Umbilical cord (tissue), 2 donors: Measurements from ENCODE around the gene DHX29. TPM values are rescaled to one million over a fixed set of nuclear protein-coding genes. Genes with fewer than 3 reads are reported as not detected.

ENCODE experiments used
- DNase-seq: peaks from one replicate; pipeline ENCODE4 v3.0.0-alpha.2; 2015; ENCODE audit warnings: low spot score
- total RNA-seq: library from RNA; depleted of rRNA; stranded (reverse); fragments of >200 nt; gene quantifications from one replicate; pipeline ENCODE4 v1.2.3, GENCODE V29; 2014; ENCODE audit warnings: low replicate concordance; ENCODE audit not compliant: insufficient read depth

DHX29 gene
- total RNA-seq, 1 donor from 2014 or later: 29.4 TPM

DNA sequence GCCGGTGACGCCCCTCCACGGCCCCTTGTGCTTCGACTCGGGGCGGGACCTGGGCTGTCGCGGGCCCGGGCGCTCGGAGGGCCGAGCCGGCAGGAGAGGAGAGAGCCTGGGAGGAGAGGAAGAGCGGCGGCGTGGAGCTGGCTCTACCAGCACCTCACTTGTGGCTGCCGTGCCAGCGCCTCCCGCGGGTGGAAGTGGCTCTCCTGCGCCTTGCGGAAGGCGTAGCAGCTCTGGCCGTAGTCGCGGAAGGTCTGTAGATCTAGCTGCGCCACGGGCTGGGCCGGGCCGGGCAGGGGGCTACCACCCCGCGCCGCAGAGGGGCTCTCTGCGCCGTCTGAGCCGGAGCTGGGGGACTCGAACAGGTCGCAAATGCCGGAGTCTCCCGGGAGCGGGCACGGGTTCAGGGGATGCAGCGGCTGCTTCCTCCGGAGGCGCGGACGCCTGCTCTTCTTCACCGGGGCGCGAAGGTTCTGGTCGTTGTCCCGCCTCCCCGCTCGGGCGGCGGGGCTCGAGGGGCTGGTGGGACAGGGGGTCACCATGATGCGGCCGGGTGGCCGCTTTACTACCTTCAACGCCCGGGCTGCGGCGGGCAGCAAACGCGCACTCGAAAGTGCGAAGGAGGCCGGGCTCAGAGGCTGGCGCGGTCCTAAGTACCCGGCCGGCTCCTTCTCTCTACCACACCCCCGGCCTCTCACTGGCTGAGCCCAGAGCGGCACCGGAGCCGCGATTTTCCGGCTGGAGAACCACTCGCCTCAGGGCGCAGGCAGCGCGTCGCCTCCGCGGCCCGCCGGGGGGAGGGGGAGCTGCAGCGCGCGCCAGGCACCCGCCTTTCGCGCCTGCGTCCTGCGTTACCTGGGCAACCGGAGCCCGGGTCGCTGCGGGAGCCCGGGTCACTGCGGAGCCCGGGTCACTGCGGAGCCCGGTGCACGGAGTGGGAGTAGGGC, 74.2 kb downstream of the DHX29 start, which contains the start of gene CCNO:
Gene CCNO, minus strand, starts transcription at position 624 of the 944 bp plus-strand sequence. Its CDS starts 85 bp downstream, at position 539.
- DNase-seq: peak; percentile 72

DNA sequence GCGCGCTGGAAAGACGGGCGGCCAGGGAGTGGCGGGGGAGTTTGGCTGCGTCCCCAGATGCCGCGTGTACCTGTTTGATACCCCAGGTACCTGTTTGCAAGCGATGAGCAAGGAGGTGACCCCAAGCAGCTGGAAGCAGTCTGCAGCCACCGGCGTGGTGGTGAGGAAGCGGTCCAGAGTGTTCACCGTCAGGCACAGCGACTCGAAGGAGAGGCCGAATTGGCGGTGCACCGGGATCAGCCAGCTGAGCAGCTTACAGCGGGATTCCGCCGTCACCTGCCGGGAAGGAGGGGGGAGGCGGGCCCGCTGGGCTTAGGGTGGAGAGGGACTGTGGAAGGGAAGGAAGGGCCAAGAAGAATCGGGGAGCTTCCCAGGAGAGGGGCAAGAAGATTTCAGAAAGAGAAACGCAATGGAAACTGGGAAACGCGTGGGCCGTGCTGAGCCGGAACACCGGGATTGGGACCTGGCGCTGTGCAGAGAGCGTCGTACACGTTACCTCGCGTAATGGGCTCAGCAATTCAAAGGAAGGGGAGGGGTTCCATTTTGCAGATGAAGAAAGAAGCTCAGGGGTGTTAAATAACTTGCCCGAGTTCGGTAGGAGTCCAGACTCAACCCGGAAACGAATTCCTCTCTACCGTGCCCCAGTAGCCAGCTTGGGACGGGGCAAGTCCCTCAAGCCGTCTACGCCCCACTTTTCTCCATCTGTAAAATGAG, 75.1 kb downstream of the DHX29 start:
- no peak for DNase-seq

DNA sequence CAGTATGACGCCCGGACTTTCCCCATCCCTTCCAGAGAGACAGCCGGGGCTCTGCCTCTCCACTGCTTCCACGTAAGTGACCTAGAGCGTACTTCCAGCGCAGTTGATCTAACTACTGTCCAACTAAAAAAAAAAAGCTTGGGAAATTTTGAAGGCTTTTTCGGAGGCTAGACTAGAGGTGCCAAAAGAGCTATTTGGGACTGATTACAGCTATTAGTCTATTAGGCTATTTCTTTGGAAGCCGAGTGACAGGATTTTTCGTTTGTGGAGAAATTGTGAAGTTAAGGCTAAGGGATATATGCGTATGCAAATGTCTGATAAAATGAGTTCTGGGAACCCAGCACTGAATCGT, 75.6 kb downstream of the DHX29 start:
- peak; percentile 31 for DNase-seq

DNA sequence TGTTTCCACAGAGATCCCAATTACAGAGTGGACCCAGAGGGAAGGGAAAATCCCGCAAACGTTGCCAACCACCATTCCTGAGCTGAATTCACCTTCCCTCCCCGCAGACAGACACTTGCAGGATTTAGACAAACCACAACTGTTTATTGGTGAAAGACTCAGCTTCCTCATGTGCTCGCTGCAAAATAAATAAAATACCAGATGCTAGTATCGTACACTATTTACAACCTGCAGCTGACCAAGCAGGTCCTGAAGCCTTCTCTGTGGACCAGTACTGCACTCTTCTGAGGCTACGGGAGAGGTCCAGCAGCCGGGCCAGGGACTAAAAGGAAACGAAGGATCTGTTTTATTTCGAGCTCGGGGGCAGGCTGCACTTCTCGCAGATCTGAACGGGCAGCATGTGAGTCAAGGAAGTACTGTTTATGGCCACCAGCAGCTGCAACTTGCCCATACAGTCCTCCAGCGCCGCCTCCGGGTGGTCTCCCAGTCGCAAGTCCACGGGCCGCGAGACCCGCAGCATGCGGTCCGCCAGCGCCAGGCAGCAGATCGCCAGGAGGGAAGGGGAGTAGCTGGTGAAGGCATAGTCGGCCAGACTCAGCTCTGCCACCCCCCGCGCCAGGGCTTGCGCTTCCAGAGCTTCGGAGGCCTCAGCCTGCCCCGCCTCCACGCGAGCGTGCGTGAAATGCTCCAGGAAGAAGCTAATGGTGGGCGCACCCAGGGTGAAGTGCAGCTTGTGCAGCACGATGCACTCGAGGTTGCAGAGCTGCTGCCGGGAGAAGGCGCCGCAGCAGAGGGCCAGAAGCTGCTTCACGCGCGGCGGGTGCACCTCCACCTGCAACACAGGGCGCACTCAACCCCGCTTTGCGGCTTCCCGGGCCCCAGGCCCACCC, 76.2 kb downstream of the DHX29 start:
- DNase-seq: peak; percentile 14

DNA sequence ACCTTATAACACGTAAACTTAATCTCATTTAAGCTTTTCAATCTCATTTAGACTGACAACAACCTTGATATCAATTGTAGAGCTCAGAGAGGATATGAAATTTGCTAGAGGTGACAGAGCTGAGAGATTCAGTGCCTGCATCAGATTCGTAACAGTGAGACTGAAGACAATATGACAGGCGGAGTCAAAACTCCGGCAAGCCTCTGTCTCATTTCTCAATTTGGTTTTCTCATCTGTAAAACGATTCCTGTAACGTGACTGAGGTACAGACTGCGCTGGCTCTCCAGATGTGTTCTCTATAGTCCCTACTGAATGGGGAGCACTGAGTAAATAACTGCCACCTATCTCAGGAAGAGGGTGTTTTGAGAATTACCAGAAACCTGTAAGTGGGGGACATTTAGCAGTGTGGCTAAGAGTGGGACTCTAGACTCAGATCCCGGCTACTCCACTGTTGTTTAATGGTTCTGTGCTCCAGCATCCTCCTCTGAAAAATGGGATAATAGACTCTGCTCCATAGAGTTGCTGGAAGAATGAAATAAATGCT, 77.3 kb downstream of the DHX29 start:
- no peak for DNase-seq

DNA sequence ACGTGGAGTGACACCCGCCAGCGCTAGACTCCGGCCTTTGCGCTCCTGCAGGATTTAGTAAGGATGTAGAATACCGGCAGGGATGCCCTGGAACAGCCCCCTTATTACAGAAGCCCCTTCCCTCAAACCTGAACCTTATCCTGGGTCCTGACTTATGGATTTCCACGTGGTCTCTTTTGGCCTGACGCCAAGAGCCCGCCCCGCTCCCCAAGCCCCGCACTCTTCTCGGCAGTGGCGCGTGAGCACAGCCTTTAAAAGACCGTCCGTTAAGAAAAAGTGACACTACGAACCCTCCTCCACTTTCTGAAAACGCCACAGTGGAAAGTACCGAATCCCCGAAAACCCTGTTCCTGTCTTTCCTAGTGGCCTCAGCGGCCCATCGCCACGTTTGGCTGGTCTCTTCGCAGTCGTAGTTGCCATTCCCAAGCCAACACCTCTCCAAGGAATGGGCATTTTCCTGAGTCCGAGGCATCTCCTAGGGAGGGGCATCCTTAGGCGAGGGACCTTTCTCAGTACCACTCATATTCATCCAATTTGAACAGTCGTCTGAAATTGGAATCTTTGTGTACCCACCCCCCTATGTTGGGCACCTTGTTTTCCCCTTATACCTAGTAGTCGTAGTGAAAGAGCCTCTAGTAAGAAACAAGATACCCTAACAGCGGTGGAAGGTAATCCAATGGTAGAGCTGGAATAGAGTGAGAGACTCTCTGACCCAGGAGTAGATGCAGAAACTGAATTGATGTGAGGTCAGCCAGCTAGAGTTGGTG, 79.6 kb downstream of the DHX29 start:
- no peak for DNase-seq

DNA sequence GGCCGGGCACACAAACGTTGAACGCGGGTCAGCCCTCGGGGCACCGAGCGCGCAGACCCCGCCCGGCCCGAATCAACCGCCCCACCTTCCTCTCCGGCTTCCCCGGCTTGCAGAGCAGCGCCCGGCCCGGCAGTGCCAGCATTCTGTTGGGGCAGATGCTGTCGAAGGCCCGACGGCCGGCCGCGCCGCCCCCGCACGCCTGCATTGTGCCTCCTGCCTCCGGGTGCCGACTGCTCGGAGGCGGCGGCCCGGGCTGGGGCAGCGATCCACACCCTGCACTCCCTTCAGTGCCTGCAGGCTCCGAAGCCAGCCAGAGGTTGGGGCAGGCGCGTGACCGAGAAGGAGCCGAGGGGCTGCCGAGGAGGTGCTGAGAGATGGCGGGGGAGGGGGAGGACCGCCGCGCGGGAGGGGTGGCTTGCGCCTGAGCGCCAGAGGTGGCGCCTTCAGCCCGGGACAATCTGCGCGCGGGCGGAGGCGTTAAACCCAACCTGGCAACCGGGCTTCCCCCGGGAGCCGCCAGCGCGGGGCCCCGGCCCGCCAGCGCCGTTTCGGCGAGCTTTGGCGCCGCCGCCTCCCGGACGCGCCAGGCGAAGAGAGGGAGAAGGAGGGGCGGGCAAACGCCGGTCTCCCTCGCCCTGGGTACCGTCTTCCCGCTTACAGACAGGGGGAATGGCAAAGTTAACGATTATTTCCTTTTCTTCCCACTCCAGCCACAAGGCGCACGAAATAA, 80.4 kb downstream of the DHX29 start, which contains the start of gene MCIDAS:
Gene MCIDAS, minus strand, starts transcription at position 382 of the 730 bp plus-strand sequence. Its CDS starts 177 bp downstream, at position 205.
- DNase-seq: no peak

DNA sequence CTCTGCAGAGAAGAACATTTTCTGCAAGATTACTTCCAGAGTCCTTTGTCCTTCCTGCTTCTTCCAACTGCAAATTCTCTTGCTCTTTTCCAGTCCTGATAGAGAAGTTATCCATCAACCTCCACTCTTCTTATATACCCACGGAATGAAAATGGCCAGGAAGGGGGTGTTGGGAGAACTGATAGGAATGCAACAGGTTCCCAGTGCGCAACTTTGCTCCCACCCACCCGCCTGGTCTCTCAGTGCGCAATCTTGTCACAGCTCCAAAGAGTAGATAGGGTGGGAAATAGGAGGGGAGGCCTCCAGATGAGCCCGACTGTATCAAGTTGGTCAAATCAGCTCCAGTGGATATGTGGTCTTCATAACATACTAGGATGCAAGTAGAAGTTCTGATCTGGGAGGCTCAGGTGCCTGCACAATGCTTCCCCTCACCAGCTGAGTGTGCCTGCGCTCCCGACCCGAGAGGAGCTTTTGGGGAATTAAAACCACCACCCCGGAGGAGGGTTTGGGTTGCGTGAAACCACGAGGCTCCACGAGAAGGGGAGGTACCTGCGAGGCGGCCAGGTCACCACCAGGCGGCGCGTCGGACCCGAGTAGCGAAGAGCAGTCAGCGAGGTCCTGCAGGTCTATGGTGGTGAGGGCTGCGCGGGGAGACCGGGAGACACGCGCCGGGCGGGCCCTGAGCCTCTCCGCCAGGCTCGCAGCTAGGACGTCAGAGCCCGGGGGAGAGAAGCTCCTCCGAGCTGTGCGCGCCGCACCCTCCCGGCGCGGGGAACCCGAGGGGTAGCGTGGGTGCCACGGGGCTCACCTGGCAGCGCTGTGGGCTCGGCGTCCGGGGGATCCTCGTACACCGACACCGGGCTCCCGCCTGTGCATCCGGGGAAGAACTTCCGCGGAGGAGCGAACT, 81.2 kb downstream of the DHX29 start:
- DNase-seq: peak; percentile 63

DNA sequence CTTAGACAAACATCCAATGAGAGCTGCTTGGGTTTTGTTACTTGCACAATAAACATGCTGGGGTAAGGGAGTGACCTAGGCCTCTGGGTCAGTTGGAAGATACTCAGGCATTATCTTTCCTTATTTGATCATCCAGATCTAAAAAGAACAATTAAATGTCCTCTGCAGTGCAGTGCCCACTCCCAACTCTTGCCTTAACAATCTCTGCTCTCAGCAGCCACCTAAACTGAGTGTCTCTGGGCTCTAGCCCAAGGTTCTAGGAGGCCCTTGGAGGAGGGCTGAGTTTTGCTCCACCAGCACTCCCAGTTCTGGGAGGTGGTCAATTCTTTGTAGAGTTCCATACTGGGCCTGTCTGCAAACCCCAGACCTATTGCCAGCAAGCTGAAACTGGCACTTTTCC, 82.1 kb downstream of the DHX29 start:
- no peak for DNase-seq

DNA sequence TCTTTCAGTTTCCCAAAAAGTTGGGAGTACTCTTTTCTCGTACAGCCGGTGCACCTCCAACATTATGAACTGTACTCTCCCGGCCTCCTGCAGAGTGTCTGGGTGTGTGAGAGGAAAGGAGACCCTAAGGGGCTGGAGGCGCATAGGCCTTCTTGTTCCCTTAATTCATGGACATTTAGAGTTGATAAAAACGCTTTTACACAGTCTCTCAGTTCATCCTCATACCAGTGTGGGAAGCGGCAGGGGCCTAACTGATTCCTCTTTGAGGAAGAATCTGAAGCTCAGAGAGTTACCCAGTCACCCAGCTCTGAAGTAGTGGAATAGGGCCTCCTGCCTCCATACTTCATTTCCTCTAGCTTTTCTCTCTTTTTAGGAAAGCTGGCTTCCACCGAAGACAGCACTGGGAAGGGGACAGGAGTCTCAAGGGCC, 83.7 kb downstream of the DHX29 start:
- no peak for DNase-seq

DNA sequence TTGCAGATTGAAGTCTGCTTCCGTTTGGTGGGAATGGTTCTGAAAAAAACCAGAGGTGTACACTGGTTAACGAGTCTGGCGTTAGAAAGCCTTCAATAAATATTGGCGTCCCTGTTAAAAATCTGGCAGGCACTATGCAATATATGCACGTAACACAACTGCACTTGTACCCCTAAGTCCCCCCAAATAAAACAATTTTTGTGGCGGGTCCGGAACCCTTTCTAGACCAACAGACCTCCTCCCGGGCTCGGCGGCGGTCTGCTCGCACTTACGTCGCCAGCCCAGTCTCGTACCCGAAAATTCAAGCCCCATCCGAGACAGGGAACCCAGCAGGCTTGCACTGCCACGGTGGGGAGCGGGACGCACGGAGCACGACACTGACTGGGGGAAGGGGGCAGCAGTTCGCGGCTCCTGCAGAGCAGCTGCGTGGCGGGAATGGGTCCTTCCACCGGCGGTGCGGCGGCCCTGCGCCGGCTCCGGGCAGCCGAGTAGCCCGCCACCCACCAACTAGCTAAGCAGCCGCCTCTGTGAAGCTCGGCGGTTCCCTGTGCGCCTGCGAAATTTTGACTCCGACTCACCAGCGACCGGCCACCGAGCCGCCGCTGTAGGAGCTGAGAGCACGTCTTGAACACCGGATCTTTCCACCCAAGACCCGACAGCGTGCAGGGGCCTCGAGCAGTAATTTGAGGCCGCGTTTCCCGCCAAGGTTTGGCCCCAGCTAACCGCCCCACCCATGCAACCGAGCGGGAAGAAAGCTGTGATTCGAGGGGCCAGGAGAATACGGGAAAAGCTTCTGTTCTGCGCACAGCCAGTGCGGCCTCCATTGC, 84.3 kb downstream of the DHX29 start:
- DNase-seq: no peak

DNA sequence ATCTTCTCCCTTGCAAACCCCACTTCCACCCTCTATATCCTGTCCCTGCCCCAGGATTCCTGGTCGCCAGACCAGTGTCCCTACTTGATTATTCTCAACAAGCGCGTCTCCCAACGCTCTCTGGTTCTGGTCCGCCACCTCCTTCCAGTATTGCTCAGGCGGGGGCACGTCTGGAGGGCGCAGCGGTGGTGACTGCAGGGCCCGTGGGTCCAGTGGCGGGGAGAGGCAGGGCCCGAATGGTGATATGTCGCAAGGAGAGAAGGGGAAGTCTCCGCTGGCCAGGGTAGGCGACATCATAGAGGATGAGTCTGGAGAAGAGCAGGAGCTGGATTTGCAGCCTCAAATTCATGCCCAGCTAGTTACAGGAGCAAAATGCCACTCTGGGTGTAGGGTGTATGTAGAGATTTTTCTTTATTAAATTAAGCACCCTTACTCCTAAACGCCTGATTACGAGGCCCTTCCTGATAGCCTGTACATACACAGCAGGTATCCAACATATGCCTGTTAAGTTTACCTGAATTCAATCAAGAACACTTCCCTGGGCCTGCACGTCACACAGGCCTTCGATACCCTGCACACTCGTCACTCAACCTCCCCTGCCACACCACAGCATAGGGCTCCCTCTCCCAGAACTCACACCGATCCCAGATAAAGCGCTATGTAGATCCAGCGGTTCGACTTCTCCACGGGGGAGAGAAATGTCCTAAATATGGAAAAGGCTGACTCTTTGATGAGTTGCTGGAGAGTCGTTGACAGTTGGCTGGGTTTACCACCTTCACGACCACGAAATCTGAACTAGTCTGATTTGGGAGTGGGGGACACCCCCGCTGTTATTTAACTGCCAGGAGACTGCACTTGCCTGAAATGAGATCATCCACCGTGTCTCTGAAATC, 85.2 kb downstream of the DHX29 start:
- DNase-seq: no peak

DNA sequence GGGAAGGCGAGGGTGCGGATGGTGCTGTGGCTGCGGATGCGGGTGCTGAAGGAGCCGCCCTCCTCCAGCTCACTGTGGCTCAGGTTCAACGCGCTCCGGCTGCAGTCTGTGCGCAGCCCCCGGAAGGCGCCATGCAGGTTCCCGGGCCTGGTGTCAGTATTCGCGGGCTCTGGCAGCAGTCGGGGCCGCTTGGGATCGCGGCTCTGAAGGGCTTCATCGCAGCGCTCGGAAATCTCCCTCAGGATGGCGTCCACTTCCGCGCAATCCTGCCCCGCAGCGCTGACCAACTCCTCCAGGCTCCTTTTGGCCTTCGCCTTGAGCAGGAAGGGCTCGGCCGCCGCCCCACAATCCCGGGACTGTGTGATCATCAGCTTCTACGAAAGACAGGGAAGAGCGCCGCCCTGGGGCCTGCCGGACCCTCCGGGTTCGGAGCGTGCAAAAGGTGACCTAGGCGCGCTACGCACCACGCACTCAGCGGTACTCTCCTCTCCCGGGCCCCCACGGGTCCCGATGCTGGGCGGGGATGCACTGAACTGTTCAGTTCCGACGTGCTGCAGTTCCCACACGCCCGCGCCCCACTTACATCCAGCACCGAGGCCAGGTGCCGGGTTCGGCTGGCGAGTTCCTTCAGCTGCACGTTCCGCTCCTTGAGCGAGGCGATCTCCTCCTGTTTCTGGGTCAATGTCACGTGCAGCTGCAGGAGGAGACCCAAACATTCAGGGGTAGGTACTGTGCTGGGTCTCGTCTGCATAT, 86.9 kb downstream of the DHX29 start:
- no peak for DNase-seq

DNA sequence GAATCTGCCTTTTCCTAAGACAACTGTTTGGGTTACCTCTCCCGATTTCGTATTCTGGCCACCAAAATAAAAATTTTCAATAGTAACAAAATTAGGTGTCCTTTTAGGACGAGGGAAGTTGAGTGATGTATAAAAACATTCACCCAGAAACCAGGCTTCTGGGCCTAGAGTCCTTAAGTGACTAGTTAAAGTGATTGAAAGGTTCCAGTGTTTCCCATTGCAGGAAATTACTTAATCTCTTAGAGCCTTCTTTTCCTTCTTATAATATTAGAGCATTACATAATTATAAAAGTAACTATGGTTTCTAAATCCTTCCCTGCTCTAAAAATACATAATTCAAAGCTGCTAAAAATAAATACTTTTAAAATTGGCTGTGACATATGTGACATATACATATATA, 87.7 kb downstream of the DHX29 start:
- no peak for DNase-seq

DNA sequence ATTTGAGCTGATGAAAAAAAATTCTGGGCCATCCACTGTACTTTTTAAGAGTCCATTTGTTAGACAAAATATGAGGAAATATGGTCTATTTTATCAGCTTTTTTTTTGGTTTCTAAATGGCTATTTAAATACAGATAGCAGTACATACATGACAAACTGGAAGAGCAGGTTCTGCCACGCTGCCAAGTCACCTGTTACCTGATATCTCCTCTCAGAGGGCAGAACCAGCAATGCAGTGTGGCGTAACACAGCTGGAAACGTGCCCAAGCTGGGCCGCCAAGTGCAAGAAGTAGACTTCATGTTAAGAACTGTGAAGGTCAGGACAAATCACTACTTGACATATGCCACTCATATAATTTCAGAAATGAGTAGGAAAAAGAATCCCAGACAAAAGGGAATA, 88.5 kb downstream of the DHX29 start:
- peak; percentile 73 for DNase-seq
